Fibroblast of villous mesenchyme (primary cell): ENCODE results near the gene PCSK6. TPM values are rescaled to one million over a fixed set of nuclear protein-coding genes. Genes with fewer than 3 reads are reported as not detected.

ENCODE experiments used
- DNase-seq: peaks from one replicate; pipeline ENCODE4 v3.0.0-alpha.2; 2010; ENCODE audit warnings: low read depth
- H3K4me3 ChIP-seq: 2 replicates; pipeline ENCODE4 v1.5.1; 2011; ENCODE audit warnings: low read depth, mild to moderate bottlenecking, low read length
- CTCF ChIP-seq: IDR thresholded peaks from 2 replicates; pipeline ENCODE4 v1.5.1; 2012; ENCODE audit warnings: low read depth, mild to moderate bottlenecking, low read length; ENCODE audit not compliant: insufficient read depth
- total RNA-seq: library from RNA; depleted of rRNA; stranded (reverse); fragments of >200 nt; gene quantifications from 2 replicates; pipeline ENCODE4 v1.2.3, GENCODE V29; 2012

The PCSK6 gene
- total RNA-seq, 1 donor, result 10.4 TPM

GRCh38 chr15:101342056-101342455 is 147.5 kb downstream of the PCSK6 start:
- no peak for TF ChIP-seq CTCF
- no peak for DNase-seq
- no peak overlapping the region for H3K4me3 ChIP-seq

GRCh38 chr15:101338502-101339057 is 150.9 kb downstream of the PCSK6 start:
- no peak overlapping the region for H3K4me3 ChIP-seq
- DNase-seq, result no peak
- no peak for TF ChIP-seq CTCF

- no peak for TF ChIP-seq CTCF
- no peak for DNase-seq
Measured at GRCh38 chr15:101337976-101338375, 151.5 kb downstream of the PCSK6 start.

DNA sequence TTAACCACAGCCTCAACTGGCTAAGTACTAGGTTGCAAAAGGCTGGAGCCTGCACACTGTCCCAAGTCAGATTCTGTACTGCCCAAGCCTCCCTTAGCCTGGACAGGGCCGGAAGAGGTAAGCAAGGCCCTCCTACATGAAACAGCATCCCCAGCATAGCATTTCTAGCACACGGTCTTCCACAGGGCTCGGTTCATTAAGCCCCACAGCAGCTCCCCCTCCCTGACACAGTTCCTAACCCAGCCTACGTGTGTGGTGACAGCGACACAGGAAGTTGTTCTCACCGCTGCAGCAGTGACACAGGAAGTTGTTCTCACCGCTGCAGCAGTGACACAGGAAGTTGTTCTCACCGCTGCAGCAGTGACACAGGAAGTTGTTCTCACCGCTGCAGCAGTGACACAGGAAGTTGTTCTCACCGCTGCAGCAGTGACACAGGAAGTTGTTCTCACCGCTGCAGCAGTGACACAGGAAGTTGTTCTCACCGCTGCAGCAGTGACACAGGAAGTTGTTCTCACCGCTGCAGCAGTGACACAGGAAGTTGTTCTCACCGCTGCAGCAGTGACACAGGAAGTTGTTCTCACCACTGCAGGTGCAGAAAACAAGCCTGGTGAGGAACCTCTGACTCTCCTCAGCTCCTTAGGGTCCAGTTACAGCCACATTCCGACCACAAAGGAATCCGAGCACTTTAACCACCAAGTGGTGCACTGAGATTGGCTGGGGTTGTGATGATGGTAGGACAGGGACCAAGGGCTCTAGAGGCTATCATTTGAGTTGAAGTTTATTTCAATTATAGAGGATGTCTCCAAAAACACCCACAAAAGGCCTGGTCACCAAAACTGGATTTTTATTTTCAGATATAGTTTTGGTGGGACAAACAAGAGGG is 155.4 kb downstream of the PCSK6 start:
- H3K4me3 ChIP-seq, result peak overlapping the region; percentile 29
- peak; percentile 17 for DNase-seq

More at GRCh38 chr15:101337976-101338375, 151.5 kb downstream of the PCSK6 start:
- no peak overlapping the region for H3K4me3 ChIP-seq

DNA sequence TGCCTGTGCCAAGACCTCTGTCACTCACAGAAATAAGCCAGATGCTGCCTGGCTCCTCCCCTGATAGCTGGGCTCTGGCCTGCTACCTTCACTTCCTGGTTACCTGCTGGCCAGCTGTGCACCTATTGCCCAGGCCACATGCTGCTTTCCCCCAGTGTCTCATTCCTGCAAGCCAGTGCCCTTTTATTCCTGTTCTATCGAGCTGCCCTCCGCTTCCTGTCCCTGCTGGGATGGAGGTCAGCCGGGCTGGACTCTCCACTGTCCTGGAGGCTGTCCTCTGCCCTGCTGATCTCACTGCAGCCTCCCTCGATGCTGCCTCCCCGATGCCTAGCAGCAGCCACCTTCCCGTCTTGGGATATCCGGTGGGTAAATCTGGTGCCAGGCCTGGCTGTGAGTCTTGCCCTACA is 157.4 kb downstream of the PCSK6 start:
- DNase-seq, result no peak
- no peak overlapping the region for H3K4me3 ChIP-seq
- no peak for TF ChIP-seq CTCF

GRCh38 chr15:101329867-101330380 is 159.6 kb downstream of the PCSK6 start:
- no peak for DNase-seq
- no peak for TF ChIP-seq CTCF
- no peak overlapping the region for H3K4me3 ChIP-seq

DNA sequence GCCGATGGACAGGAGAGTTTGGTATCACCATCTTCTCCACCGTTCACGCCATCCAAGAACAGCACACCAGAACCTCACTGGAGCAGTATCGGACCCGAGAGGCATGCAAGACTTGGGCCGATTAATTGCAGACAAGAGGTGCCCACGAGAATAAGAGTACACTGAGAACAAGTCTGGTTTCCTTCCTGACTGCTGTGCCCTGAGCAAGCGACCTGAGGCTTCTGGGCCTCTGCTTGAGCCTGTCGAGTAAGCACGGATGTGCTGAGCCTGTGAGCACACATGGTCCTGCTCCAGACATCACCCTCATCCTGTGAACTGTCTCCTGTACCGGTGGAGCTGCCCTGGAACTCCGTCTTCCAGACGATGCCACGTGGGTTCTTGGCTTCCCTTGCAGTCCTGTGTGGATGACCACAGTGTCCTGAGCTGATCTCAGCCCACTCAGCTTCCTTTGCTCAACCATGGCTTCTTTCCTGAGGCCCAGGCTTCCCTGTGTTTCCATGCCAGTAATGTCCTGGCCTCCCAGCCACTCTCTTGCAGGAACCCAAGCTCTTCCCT is 160.1 kb downstream of the PCSK6 start:
- no peak for TF ChIP-seq CTCF
- no peak overlapping the region for H3K4me3 ChIP-seq
- DNase-seq, result no peak
